Colonic mucosa (tissue), 4 donors: Measurements from ENCODE around the gene NRIP2. TPM values are rescaled to one million over a fixed set of nuclear protein-coding genes. Genes with fewer than 3 reads are reported as not detected.

Experiments
- DNase-seq: peaks from one replicate; pipeline ENCODE4 v3.0.0-alpha.2; 2020
- H3K27ac ChIP-seq: fragments of 200-600 bp; one replicate; pipeline ENCODE4 v1.8.0; 2021
- H3K27me3 ChIP-seq: fragments of 200-600 bp; one replicate; pipeline ENCODE4 v1.8.0; 2021
- H3K36me3 ChIP-seq: fragments of 200-600 bp; one replicate; pipeline ENCODE4 v1.8.0; 2021
- H3K4me1 ChIP-seq: fragments of 200-600 bp; one replicate; pipeline ENCODE4 v1.8.0; 2021; ENCODE audit warnings: mild to moderate bottlenecking
- H3K4me3 ChIP-seq: fragments of 200-600 bp; one replicate; pipeline ENCODE4 v1.8.0; 2021
- H3K9ac ChIP-seq, 2 donors: one replicate each; pipeline ENCODE4 v1.7.0; 2013; ENCODE audit warnings: control low read depth in 2 of 2, low read depth in 2 of 2, low read length in 2 of 2
- H3K9me3 ChIP-seq: fragments of 200-600 bp; one replicate; pipeline ENCODE4 v1.8.0; 2021
- CTCF ChIP-seq: fragments of 200-600 bp; IDR thresholded peaks from one replicate; pipeline ENCODE4 v1.8.0; 2022; ENCODE audit warnings: antibody characterized with exemption, mild to moderate bottlenecking
- intact Hi-C: fragments of 100-400 bp; cut with DNase I; formaldehyde crosslinking; loops from one replicate; pipeline ENCODE4 v1.14.1; 2022
- total RNA-seq, 2 donors: library from RNA; stranded (reverse); fragmentation: NEBNext Ultra II Directional in 1 of 2; extraction: Animal tissue kit (Norgen Biotek cat#: 25700) in 1 of 2; gene quantifications; one replicate each; pipeline ENCODE4 v1.2.1, GENCODE V29; 2021
- donor health status: healthy.
- donor health status: DM: no; HTN: no; CAD: no.
- donor health status: DM: no; HTN: no; CAD: no.

Gene NRIP2
- total RNA-seq, 2 donors from 2014 or later: 0.49 to 0.77 TPM

GRCh38 chr12:2858944-2859421 lies 24.1 kb upstream of the NRIP2 start:
- Histone ChIP-seq H3K36me3 (no peaks in the 10 kb centered on the region), H3K9ac (no peak overlapping the region), H3K27ac (no peak overlapping the region), H3K4me3 (no peak overlapping the region), H3K27me3 (no peaks in the 10 kb centered on the region), H3K9me3 (no peaks in the 10 kb centered on the region), H3K4me1 (no peaks in the 10 kb centered on the region)
- no peak for TF ChIP-seq CTCF
- no peak for DNase-seq
- intact Hi-C loops: loop anchor here (10.0 kb wide), 1 partner anchor 176 kb away; no protein-coding TSS in a partner anchor

GRCh38 chr12:2858334-2858733 lies 23.5 kb upstream of the NRIP2 start:
- Histone ChIP-seq H3K9ac (no peak overlapping the region), H3K27me3 (no peaks in the 10 kb centered on the region), H3K9me3 (no peaks in the 10 kb centered on the region), H3K36me3 (no peaks in the 10 kb centered on the region), H3K4me3 (no peak overlapping the region), H3K27ac (no peak overlapping the region), H3K4me1 (no peaks in the 10 kb centered on the region)
- no peak for DNase-seq
- intact Hi-C loops: loop anchor here (10.0 kb wide), 1 partner anchor 176 kb away; no protein-coding TSS in a partner anchor
- no peak for TF ChIP-seq CTCF

DNA sequence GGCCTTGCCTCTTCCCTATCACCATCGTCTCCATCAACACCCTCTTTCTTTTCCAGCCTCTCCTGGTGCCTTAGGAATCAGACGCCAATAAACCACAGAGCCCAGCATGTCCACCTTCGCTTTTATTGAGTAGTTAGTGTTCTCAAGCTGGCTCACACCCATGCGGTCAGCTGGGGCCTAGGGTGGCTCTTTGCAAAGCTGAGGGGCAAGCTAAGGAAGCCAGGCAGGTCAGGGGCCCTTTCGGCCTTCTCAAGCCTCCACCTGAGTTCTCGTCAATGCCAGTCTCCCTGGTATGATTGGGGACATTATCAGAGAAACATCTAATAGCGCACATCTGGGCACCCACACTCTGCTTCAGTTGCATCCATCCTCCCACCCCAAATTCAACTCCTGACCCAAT lies 22.7 kb upstream of the NRIP2 start:
- Histone ChIP-seq H3K9me3 (no peaks in the 10 kb centered on the region), H3K9ac (no peak overlapping the region), H3K4me1 (no peaks in the 10 kb centered on the region), H3K27ac (no peak overlapping the region), H3K4me3 (no peak overlapping the region), H3K36me3 (no peaks in the 10 kb centered on the region), H3K27me3 (no peaks in the 10 kb centered on the region)
- TF ChIP-seq CTCF: no peak
- intact Hi-C loops: loop anchor here (10.0 kb wide), 1 partner anchor 177 kb away; no protein-coding TSS in a partner anchor
- no peak for DNase-seq

DNA sequence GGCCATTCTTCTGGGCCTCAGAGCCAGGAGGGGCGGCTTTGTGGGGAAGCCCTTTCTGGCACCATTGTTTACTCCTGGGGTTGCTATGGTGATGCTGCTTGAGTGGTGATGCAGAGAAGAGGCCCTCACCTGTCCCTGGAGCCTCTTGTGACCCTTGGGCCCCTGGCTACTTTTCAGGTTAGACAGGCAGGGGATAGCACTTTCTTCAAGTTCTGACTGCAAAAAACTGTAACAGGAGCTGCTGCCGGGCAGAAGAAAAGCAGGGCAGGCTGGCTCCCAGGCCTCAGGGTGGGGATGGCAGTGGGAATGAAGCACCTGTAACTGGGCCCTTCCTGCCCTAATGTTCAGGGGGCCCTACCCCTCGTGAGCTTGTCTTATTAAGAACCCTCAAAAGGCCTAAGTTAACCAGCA lies 22.2 kb upstream of the NRIP2 start, which contains the start of gene TEX52:
TSS of gene TEX52 (minus strand) at position 19 of the 411 bp plus-strand sequence. CDS start at position 6, 13 bp downstream.
- H3K27ac ChIP-seq: no peak within 1 kb of the TSS
- H3K4me1 ChIP-seq: no peaks in the 10 kb centered on the region
- H3K36me3 ChIP-seq: no peaks in the 10 kb centered on the region
- intact Hi-C loops: loop anchor here (10.0 kb wide), 1 partner anchor 178 kb away; no protein-coding TSS in a partner anchor
- H3K9me3 ChIP-seq: no peaks in the 10 kb centered on the region
- DNase-seq: no peak
- no peaks in the 10 kb centered on the region for H3K27me3 ChIP-seq
- H3K9ac ChIP-seq: no peak within 1 kb of the TSS
- H3K4me3 ChIP-seq: no peak within 1 kb of the TSS
- no peak for TF ChIP-seq CTCF

DNA sequence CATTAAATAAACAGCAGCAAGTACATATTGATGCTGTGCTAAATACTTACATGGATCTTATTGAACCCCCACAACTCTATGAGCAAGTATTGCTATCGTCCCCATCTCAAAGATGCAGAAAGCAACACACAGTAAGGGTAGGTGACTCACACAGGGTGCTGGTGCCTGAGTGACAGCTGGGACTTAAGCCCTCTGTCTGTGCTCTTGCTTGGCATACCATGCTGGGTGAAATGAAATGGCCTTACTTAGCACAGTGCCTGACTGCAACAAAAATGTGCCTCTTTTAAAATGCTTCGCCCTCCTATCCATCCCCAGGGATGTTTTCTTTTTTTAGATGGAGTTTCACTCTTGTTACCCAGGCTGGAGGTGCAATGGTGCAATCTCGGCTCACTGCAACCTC lies 21.2 kb upstream of the NRIP2 start:
- Histone ChIP-seq H3K4me3 (no peak overlapping the region), H3K9me3 (no peaks in the 10 kb centered on the region), H3K9ac (no peak overlapping the region), H3K4me1 (no peaks in the 10 kb centered on the region), H3K27me3 (no peaks in the 10 kb centered on the region), H3K36me3 (no peaks in the 10 kb centered on the region), H3K27ac (no peak overlapping the region)
- intact Hi-C loops: loop anchor here (10.0 kb wide), 1 partner anchor 179 kb away; no protein-coding TSS in a partner anchor
- TF ChIP-seq CTCF: no peak
- DNase-seq: no peak
